K562 treated with DMSO at 1 percent for 24 hours (cell line): ENCODE results near the gene SCGB1C1. TPM values are rescaled to one million over a fixed set of nuclear protein-coding genes. Genes with fewer than 3 reads are reported as not detected.

Experiments used
- total RNA-seq: library from RNA; unstranded; fragments of 300-600 nt; gene quantifications from 2 replicates; pipeline ENCODE4 v1.2.3, GENCODE V29; 2022; ENCODE audit warnings: low read depth; ENCODE audit not compliant: insufficient read depth

Gene SCGB1C1
- not detected in 2 replicates for total RNA-seq

DNA sequence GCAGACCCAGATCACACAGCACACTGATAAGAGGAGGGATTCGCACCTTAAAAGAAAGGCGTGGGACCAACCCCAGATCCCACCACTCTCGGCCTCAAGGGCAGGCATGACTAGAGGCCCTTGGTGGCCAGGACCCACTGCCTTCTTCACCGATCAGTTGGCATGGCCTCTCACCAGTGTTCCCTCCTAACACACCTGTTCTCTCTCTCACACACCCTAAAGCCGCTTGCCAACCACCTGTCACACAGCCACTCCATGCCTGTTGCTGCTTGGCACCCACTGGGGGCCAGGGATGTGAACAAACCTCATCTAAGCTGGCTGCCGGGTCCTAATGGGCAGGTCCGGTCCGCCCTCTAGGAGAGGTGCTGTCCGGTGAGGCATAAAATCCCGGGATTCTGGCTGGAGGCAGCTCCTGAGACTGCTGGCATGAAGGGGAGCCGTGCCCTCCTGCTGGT lies at the start of gene SCGB1C1:
Gene SCGB1C1 (plus strand): TSS at position 405 of the 455 bp plus-strand sequence. CDS start 22 bp downstream, at position 427.

DNA sequence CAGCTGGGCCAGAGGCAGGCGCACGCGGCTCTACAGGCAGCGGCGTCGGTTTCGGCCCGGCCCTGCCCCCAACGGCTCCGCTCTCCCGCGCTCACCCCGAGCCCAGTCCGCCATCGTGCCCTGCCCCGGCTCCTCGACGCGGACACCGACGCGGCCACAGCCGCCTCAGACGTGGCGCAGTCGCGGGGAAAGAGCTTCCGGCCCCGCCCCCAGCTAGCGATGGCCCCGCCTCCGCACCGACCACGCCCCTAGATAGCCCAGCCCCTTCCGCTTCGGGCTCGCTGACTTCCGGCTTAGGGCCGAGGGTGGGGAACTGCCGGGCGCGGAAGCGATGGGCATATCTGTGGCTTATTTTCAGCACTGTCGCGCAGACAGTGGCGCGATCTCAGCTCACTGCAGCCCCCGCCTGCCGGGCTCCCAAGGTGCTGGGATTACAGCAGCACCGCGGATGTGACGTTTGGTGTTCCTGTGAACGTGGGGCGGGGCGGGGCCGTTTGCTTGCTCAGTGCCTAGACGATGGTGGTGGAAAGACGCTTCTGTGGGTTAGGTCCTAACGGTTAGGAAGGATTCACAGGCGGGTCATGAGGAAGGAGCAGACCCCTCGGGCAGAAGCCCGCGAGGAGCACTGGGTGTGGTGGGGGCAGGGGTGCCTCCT lies 14.5 kb downstream of the SCGB1C1 start, which contains the start of the genes BET1L and RIC8A:
Gene BET1L (minus strand): TSS at position 192 of the 655 bp plus-strand sequence. CDS start 78 bp downstream, at position 114.
Gene RIC8A (plus strand): TSS at position 501 of the 655 bp plus-strand sequence. CDS start 1,147 bp downstream, outside the sequence.

DNA sequence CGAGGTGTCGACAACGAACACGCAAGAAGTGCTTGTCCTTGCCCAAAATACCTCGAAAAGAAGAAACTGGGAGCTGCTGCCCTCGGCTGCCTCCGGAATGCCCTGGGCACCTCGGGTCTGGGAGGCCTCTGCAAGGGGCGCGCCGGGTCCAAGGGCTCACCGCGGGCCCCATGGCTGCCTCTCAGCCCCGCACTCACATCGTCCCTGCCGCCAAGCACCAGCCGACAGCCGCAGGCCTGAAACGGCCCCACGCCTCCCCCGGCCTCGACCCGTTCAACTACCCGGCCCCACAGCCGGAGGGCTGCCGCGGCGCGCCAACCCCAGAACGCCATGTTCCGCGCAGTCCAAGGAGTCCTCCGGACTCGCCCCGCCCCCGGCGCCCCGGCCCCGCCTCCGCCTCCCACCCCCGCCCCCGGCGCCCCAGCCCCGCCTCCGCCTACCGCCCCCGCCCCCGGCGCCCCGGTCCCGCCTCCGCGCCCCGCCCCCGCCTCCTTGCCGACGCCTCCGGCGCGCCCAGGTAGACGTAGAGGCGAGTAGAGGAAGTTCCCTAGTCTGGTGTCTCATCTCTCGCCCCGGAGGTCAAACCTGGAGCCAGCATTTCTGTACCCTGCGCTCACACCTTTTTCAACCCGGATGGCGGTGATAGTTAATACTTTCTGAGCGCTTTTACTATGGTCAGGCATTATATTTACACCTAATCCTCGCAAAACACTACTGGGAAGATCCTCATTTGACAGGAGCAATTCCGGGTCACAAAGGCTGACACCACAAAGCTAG lies 43.3 kb downstream of the SCGB1C1 start, which contains the start of gene SIRT3:
Gene SIRT3 (minus strand): TSS at position 346 of the 777 bp plus-strand sequence. CDS start 14 bp downstream, at position 332.

DNA sequence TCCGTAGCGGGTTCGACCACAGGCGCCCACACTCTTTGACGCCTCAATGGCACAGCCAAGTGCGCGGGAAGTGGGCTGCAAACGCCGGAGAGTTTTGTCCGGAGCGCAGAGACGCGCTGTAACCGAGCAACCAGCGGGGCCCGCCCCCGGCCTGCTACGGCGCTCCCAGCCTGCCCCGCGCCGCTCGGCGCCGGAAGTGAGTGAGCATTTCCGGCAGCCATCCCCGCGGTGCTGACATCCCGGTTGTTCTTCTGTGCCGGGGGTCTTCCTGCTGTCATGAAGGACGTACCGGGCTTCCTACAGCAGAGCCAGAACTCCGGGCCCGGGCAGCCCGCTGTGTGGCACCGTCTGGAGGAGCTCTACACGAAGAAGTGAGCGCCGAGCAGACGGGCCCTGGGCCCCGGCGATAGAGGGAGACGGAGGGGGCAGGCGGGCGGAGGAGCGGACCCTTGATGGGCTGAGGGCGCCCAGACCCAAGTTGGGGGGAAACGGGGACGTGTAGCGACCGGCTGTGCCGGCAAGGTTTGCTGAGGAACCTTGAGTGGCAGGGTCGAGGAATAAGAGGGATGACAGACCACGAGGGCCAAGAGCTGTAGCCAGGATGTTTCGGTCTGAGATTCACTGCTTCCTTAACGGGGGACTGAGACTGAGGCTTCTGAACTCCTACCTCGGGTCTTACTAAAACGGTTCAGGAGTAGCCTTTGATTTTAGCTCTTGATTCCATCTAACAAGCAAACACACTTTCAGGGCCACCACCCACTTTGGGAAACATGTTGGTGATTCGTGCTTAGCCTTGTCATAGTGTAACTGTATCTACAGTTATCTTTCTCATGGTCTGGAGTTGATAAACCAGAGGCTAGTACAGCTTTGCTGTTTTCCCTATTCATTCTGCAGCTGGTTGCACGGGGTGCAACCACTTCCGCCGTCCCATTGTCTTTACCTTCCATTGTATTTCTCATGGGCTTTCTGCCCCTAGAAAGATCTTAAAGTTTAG lies 44.2 kb downstream of the SCGB1C1 start, which contains the start of gene PSMD13:
Gene PSMD13 (plus strand): TSS at position 203 of the 994 bp plus-strand sequence. CDS start 74 bp downstream, at position 277.

Other genes starting within 250 kb of the SCGB1C1 start
- gene BET1L, start 14.3 kb downstream of the SCGB1C1 start, total RNA-seq = 54.9 and 55.4 TPM in 2 replicates
- 128 and 143 TPM in 2 replicates for gene RIC8A, start 14.6 kb downstream of the SCGB1C1 start, total RNA-seq
- 27.0 and 39.8 TPM in 2 replicates for gene SIRT3, start 43.3 kb downstream of the SCGB1C1 start, total RNA-seq
- 173 and 177 TPM in 2 replicates for gene PSMD13, start 43.9 kb downstream of the SCGB1C1 start, total RNA-seq
- gene NLRP6, start 85.3 kb downstream of the SCGB1C1 start, total RNA-seq = 1.2 and 3.3 TPM in 2 replicates
- gene PGGHG, start 96.0 kb downstream of the SCGB1C1 start, total RNA-seq = 27.6 and 29.2 TPM in 2 replicates
- not detected in 2 replicates for gene IFITM5, start 106.4 kb downstream of the SCGB1C1 start, total RNA-seq
- gene IFITM2, start 114.7 kb downstream of the SCGB1C1 start, total RNA-seq = 327 and 343 TPM in 2 replicates
- gene IFITM1, start 121.0 kb downstream of the SCGB1C1 start, total RNA-seq = 817 and 870 TPM in 2 replicates
- 221 and 261 TPM in 2 replicates for gene IFITM3, start 127.8 kb downstream of the SCGB1C1 start, total RNA-seq
- gene B4GALNT4, start 176.4 kb downstream of the SCGB1C1 start, total RNA-seq = 9.3 and 14.9 TPM in 2 replicates
- gene PKP3, start 201.1 kb downstream of the SCGB1C1 start, total RNA-seq = 76.7 and 82.1 TPM in 2 replicates
- 178 and 181 TPM in 2 replicates for gene SIGIRR, start 221.9 kb downstream of the SCGB1C1 start, total RNA-seq
- 7.5 and 9.6 TPM in 2 replicates for gene ANO9, start 248.9 kb downstream of the SCGB1C1 start, total RNA-seq